Colonic mucosa (tissue), 4 donors: ENCODE data around the gene PTCH1. TPM values are rescaled to one million over a fixed set of nuclear protein-coding genes. Genes with fewer than 3 reads are reported as not detected.
A peak's percentile ranks its signal among the peaks of the same experiment; 100 is the strongest.

ENCODE experiments used
- DNase-seq: peaks from one replicate; pipeline ENCODE4 v3.0.0-alpha.2; 2020
- H3K27ac ChIP-seq: fragments of 200-600 bp; one replicate; pipeline ENCODE4 v1.8.0; 2021
- H3K27me3 ChIP-seq: fragments of 200-600 bp; one replicate; pipeline ENCODE4 v1.8.0; 2021
- H3K36me3 ChIP-seq: fragments of 200-600 bp; one replicate; pipeline ENCODE4 v1.8.0; 2021
- H3K4me1 ChIP-seq: fragments of 200-600 bp; one replicate; pipeline ENCODE4 v1.8.0; 2021; ENCODE audit warnings: mild to moderate bottlenecking
- H3K4me3 ChIP-seq: fragments of 200-600 bp; one replicate; pipeline ENCODE4 v1.8.0; 2021
- H3K9ac ChIP-seq, 2 donors: one replicate each; pipeline ENCODE4 v1.7.0; 2013; ENCODE audit warnings: control low read depth in 2 of 2, low read depth in 2 of 2, low read length in 2 of 2
- H3K9me3 ChIP-seq: fragments of 200-600 bp; one replicate; pipeline ENCODE4 v1.8.0; 2021
- intact Hi-C: fragments of 100-400 bp; cut with DNase I; formaldehyde crosslinking; loops from one replicate; pipeline ENCODE4 v1.14.1; 2022
- total RNA-seq, 2 donors: library from RNA; stranded (reverse); fragmentation: NEBNext Ultra II Directional in 1 of 2; extraction: Animal tissue kit (Norgen Biotek cat#: 25700) in 1 of 2; gene quantifications; one replicate each; pipeline ENCODE4 v1.2.1, GENCODE V29; 2021
- TF ChIP-seq, protein P1 (sequence below): fragments of 200-600 bp; IDR thresholded peaks from one replicate; pipeline ENCODE4 v1.8.0; 2022; ENCODE audit warnings: antibody characterized with exemption, mild to moderate bottlenecking
- donor health status: healthy.
- donor health status: DM: no; HTN: no; CAD: no.
- donor health status: DM: no; HTN: no; CAD: no.

PTCH1 gene
- total RNA-seq, 2 donors from 2014 or later = 18.7 to 24.6 TPM

DNA sequence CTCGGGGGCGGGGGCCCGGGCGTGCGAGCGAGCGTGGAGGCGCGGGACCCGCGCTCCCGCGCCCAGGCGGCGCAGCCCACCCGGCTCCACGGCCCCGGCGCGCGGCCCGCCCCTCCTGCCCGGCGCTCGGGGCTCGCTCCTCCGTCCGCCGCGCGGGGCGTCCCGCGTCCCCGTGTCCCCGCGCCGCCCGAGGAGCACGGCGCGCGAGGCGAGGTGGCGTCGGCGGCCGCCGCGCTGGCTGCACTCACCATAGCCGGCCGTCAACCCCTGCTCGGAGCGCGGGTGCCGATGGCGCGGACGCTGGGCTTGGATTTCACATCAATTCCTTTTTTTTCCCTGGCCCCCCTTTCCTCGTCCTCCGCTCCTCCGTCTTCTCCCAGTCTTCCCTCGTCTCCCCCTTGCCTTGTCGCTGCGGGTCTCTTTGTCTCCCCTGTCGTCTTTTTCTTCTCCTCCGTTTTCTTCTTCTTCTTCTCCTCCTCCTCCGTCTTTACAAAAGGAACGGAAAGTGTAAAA is 494 bp downstream of the PTCH1 start:
- TF ChIP-seq, protein P1, sequence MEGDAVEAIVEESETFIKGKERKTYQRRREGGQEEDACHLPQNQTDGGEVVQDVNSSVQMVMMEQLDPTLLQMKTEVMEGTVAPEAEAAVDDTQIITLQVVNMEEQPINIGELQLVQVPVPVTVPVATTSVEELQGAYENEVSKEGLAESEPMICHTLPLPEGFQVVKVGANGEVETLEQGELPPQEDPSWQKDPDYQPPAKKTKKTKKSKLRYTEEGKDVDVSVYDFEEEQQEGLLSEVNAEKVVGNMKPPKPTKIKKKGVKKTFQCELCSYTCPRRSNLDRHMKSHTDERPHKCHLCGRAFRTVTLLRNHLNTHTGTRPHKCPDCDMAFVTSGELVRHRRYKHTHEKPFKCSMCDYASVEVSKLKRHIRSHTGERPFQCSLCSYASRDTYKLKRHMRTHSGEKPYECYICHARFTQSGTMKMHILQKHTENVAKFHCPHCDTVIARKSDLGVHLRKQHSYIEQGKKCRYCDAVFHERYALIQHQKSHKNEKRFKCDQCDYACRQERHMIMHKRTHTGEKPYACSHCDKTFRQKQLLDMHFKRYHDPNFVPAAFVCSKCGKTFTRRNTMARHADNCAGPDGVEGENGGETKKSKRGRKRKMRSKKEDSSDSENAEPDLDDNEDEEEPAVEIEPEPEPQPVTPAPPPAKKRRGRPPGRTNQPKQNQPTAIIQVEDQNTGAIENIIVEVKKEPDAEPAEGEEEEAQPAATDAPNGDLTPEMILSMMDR = no peak
- intact Hi-C loops = loop anchor here (10.0 kb wide), 2 partner anchors 359 to 699 kb away; partner anchors contain the start of gene ERCC6L2
- DNase-seq = no peak

DNA sequence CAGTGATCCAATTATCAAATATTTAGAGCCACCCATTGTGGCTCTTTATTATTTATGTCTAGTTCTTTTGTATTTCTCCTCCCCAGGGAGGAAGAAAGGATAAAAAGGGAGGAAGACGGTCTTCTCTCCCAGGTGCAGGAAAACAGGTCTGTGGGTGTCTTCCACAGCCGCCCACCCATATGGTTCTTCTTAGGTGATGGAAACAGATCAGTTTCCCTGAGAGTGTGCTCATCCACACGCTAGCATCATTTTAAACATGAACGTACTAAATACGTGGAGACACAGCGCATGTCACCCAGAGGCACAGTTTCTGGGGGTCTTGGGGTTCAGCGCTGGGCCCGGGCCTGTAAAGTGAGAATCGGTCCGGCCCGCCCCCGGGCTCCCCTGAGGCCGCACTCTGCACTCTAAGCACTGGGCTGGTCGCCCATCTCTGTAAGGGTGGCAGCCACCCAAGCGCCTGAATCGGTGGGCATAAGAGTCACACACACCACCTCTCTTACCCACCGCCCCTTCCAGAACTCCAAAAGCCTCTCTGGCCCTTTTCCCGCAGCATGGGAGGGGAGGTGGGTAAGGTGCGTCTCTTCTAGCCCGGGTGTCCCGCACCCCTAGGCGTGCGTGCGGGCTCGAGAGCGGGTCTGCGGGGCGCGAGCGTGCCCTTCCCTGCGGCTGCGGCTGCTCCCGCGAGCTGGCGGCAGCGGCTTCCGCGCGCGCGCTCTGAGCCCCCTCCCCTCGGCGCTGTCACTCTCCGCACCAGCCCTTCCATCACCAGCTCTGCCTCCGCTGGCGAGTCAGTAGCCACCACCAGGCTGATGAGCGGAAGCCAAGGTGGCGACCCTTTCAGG is 1.3 kb downstream of the PTCH1 start:
- DNase-seq = peak; percentile 39
- Histone ChIP-seq H3K4me3 (peak overlapping the region; percentile 44), H3K27ac (peak overlapping the region; percentile 45), H3K4me1 (peaks cover 4% of the 10 kb centered on the region), H3K9ac (peak overlapping the region in 1 of 2 donors; percentile 48), H3K27me3 (peaks cover 7% of the 10 kb centered on the region), H3K36me3 (no peaks in the 10 kb centered on the region), H3K9me3 (no peaks in the 10 kb centered on the region)
- TF ChIP-seq, protein P1 = no peak
- intact Hi-C loops = loop anchor here (10.0 kb wide), 2 partner anchors 359 to 699 kb away; partner anchors contain the start of gene ERCC6L2

More for the DNA sequence above, 494 bp downstream of the PTCH1 start:
- H3K4me1 ChIP-seq = peaks cover 4% of the 10 kb centered on the region
- H3K9me3 ChIP-seq = no peaks in the 10 kb centered on the region
- H3K27ac ChIP-seq = peak overlapping the region; percentile 54
- peak overlapping the region; percentile 49 for H3K4me3 ChIP-seq
- peak overlapping the region; percentile 48 to 75 for H3K9ac ChIP-seq
- no peaks in the 10 kb centered on the region for H3K36me3 ChIP-seq
- H3K27me3 ChIP-seq = peaks cover 7% of the 10 kb centered on the region

DNA sequence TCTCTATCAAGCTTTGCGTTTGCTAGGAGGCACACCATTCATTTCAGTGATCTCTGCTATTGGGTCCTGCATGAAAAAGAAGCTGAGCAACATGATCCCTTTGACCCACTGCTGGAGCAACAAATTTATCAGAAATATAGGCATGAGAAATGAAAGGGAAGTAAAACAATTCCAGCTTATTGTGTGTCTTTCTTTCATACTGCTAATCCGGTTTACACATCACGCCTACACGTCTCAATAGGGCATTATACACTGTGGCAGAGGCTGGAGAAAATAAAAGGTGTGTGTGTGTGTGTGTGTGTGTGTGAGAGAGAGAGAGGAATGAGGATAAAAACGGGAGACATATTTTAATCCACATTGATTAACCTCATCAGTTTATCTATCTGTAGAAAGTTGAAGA is 2.4 kb downstream of the PTCH1 start:
- DNase-seq = no peak
- Histone ChIP-seq H3K27me3 (peaks cover 7% of the 10 kb centered on the region), H3K4me3 (no peak overlapping the region), H3K9ac (peak overlapping the region in 1 of 2 donors; percentile 36), H3K36me3 (no peaks in the 10 kb centered on the region), H3K27ac (no peak overlapping the region), H3K9me3 (no peaks in the 10 kb centered on the region), H3K4me1 (peaks cover 4% of the 10 kb centered on the region)
- TF ChIP-seq, protein P1 = no peak
- intact Hi-C loops = loop anchor here (10.0 kb wide), 2 partner anchors 360 to 700 kb away; partner anchors contain the start of gene ERCC6L2

DNA sequence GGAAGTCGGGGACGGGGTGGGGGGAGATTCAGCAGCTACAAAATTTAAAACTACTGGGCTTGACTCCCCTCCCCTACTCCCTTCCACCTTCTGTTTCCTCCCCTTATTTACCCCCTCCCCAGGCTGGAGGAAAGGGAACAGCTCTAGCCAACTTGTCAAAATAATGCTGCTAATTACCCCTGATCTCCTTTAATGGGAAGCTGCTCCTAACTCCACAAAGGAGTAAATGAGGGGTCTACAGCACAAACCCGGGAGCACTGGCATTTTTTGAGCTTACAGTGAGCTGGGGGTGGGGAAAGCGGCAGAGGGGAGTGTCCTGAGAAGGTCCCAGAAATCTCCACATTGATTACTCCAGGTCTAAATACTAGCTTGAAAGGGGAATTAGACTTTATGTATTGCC is 3.1 kb downstream of the PTCH1 start:
- H3K27me3 ChIP-seq = peaks cover 7% of the 10 kb centered on the region
- H3K36me3 ChIP-seq = no peaks in the 10 kb centered on the region
- peak overlapping the region; percentile 13 for H3K27ac ChIP-seq
- no peak overlapping the region for H3K4me3 ChIP-seq
- peak overlapping the region in 1 of 2 donors; percentile 36 for H3K9ac ChIP-seq
- TF ChIP-seq, protein P1 = no peak
- H3K4me1 ChIP-seq = peaks cover 4% of the 10 kb centered on the region
- intact Hi-C loops = loop anchor here (10.0 kb wide), 2 partner anchors 361 to 701 kb away; partner anchors contain the start of gene ERCC6L2
- H3K9me3 ChIP-seq = no peaks in the 10 kb centered on the region
- no peak for DNase-seq

DNA sequence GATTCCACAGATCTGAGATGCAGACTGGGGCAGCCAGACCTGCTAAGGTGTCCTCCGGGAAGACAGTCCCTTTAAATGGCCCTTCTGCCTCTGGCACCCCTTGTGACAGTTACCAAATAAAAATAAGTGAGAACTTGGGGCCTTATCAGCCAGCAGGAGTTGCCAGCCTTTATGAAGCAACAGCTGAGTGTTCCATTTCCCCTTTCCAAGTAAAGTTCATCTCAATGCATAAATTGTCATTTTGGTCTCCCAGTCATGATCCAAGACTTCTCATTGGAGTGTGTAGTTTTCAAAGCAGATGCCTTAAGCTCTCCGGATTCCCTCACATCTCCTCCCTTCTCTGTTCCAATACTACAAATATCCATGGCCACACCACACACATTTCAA is 4.1 kb downstream of the PTCH1 start:
- peaks cover 7% of the 10 kb centered on the region for H3K27me3 ChIP-seq
- H3K4me3 ChIP-seq = no peak overlapping the region
- DNase-seq = no peak
- peak overlapping the region in 1 of 2 donors; percentile 80 for H3K9ac ChIP-seq
- TF ChIP-seq, protein P1 = no peak
- H3K9me3 ChIP-seq = no peaks in the 10 kb centered on the region
- peaks cover 4% of the 10 kb centered on the region for H3K4me1 ChIP-seq
- H3K27ac ChIP-seq = peak overlapping the region; percentile 45
- intact Hi-C loops = loop anchor here (10.0 kb wide), 2 partner anchors 362 to 702 kb away; partner anchors contain the start of gene ERCC6L2
- H3K36me3 ChIP-seq = no peaks in the 10 kb centered on the region
